GM11168 (cell line): ENCODE data around the gene FGGY.

Experiments used
- in situ Hi-C: fragments of 300-500 bp; cut with MboI; formaldehyde crosslinking; loops from one replicate; pipeline ENCODE4 v1.12.0; 2022; ENCODE audit warnings: low sequenced_read_pairs; ENCODE audit not compliant: unreplicated experiment

Gene FGGY

DNA sequence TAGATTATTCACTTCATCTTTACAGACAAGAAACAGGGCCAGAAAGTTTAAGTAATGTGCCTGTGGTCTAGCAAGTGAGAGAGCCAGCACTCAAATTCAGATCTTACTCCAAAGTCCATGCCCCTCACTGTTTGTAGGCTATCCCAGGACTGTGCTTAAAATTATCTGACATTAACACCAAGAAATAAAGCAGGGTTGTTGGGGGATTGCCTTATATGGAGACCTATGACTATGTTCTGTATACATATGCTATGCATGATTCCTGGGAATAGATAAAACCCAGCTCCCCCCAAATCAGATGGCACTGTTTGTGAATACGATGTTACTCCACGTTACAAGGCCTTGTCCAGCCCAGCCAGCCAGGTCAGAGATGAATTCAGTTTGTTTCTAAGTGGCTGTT is 386.3 kb downstream of the FGGY start:
- in situ Hi-C loops = no loop called here

- in situ Hi-C loops = no loop called here
Measured at GRCh38 chr1:59684698-59685097, 387.8 kb downstream of the FGGY start.

DNA sequence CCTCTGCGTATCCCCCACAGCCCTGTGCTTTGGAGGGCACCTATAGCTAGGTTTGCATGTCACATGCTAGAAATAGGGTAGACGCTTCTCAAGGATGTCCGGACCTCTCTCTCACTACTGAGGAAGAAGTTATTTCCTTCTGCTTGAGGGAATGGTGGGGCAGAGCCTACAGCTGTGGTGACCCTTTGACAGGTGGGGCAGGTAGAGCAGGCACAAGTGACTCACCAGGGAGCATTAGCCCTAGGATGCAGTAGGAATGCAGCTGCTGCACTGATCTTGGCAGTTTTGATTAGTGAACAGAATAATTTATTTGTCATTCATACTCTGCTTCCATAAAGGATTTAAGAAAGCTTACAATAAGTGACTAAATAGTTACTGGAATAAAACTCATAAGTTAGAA is 388.2 kb downstream of the FGGY start:
- in situ Hi-C loops = no loop called here

DNA sequence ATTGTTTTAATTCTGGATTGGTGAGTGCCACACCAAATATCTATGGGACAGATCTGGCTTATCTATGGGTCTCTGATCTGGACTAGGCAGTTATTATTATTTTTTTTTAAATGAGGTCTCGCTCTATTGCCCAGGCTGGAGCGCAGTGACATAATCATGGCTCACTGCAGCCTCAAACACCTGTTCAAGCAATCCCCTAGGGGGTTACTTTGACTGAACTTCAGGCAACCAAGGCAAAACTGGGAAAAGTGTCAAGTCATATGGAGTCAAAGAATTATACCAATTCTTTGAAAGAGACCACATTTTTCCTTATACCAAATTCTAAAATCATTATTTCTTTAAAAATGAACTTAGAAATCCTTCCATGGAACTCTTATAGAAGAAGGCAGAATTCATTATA is 388.8 kb downstream of the FGGY start:
- in situ Hi-C loops = no loop called here

DNA sequence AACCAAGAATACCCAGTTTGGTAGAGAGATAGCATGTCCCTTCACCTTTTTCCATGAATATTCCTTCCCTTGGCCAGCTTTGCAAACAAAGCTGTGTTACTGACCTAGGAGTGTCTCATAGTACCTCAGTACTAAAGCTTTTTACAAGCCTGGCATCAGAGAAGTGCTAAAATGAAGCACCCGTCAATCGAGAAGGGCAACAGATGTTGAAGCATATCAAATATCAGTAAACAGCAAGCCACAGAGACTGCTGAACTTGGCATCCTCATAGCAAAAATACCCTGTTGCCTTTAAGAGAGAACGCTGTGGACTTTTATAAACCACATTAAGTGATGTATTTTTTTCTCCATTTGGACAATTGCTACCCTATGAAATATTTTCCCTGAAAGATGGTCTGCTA is 389.3 kb downstream of the FGGY start:
- in situ Hi-C loops = no loop called here

GRCh38 chr1:59686574-59686973 is 389.7 kb downstream of the FGGY start:
- in situ Hi-C loops = no loop called here

- in situ Hi-C loops = no loop called here
Measured at GRCh38 chr1:59687081-59687480, 390.2 kb downstream of the FGGY start.

DNA sequence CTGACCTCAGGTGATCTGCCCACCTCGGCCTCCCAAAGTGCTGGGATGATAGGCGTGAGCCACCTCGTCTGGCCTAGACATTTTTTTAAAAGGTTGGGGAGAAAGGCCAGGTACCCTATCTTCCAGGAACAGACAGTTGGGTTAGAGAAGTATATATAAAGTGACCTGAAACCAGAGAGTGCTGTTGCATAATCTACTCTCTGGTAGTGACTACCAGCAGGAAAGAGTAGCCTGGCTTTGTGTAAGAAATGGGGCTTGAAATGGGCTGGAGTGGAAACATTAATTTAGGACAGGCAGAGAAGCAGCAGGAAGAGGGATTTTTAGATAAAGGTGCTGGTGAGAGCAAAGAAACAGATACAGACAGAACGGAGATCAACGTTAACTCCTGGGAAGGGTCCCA is 392.1 kb downstream of the FGGY start:
- in situ Hi-C loops = no loop called here

GRCh38 chr1:59689730-59690129 is 392.8 kb downstream of the FGGY start:
- in situ Hi-C loops = no loop called here

- in situ Hi-C loops = no loop called here
Measured at GRCh38 chr1:59690171-59690930, 393.5 kb downstream of the FGGY start.

DNA sequence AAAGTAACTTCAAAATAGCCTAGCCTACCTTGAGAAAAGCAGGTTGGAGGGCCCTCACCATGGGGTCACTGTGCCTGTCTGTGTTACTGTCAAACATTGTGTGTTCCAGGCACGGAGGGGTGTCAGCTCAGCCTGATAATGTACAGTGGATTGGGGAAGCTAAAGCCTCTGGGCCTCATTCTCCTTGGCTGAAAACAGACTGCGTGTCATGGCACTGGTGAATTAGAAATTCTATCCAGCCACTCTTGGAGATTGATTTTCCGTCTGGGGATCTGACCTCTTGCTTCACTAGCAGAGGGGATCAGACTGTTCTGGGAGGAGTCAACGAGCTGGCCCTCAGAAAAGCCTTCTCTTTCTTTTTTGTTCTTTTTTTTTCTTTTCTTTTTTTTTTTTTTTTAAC is 394.4 kb downstream of the FGGY start:
- in situ Hi-C loops = no loop called here

GRCh38 chr1:59692591-59692990 is 395.7 kb downstream of the FGGY start:
- in situ Hi-C loops = no loop called here

DNA sequence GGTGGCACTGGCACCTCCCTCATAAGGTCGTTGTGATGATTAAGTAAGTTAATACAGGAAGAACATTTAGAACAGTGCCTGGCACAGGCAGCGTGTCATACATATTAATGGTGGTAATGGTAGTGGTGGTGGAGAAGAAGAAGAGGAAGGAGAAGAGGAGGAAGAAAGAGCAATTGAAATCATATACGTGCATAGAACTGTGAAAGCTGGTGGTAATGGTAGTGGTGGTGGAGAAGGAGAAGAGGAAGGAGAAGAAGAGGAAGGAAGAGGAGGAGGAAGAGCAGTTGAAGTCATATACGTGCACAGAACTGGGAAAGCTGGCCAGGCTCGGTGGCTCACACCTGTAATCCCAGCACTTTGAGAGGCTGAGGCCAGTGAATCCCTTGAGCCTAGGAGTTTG is 396.5 kb downstream of the FGGY start:
- in situ Hi-C loops = no loop called here

DNA sequence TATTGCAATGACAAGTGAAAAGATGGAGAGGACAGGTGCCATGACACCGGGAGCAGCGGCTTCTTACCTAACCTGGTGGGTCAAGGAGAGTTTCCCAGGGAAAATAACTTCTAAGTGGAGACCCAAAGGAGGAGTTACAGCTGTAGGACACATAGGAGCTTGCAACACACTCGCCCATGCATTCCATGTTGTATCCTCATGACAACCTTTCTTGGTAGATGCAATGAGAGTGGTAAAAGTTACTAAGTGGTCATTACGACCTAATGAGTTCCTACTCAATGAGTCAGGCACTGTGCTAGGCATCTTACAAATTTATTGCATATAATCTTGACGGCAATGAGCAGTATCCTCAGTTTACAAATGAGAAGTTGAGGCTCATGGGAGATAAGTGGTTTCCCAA is 398.4 kb downstream of the FGGY start:
- in situ Hi-C loops = no loop called here

GRCh38 chr1:59696421-59697115 is 399.7 kb downstream of the FGGY start:
- in situ Hi-C loops = no loop called here

DNA sequence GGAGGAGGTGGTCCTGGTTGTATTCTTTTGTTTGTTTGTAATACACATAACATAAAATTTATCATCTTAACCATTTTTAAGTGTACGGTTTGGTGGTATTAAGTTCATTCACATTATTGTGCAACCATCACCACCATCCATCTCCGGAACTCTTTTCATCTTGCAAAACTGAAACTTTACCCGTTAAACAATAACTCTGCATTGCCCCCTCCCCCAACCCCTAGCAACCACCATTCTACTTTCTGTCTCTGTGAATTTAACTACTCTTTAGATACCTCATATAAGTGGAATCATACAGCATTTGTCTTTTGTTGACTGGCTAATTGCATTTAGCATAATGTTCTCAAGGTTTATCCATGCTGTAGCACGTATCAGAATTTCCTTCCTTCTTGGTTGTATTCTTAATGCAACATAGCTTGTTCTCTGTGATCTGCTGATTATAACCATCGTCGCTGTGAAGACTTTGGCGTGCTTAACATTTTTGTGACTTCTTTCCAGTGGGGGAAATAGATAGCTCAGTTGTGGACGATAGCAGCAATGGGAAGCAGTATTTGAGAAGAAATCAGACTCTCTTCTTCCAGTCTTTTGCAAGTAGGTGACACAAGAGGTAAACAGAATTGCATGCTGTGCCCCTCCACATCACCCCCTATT is 400.4 kb downstream of the FGGY start:
- in situ Hi-C loops = no loop called here

DNA sequence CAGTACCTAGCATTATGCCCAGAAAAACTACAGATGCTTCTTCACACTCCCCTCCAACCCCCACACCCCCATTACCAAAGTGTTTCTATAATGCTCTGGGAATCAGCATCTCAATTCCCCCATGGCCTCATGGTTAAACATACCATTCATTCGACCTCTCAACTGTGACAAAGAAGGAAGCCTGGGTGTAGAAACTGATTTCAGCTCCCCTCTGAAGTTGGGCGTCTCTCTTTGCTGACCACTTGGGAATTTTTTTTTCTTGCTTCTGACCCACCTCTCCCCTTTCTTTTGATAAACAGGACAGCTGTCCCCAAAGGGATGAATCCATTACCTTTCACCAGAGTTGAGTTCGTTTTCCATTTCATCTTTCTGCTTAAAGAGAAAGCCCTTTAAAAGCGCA is 401.5 kb downstream of the FGGY start:
- in situ Hi-C loops = no loop called here

GRCh38 chr1:59699227-59699847 is 402.4 kb downstream of the FGGY start:
- in situ Hi-C loops = no loop called here

- in situ Hi-C loops = loop anchor here (10.0 kb wide), 1 partner anchor 957 kb away; no protein-coding TSS in a partner anchor
Measured at GRCh38 chr1:59701376-59701775, 404.5 kb downstream of the FGGY start.

- in situ Hi-C loops = loop anchor here (10.0 kb wide), 1 partner anchor 959 kb away; no protein-coding TSS in a partner anchor
Measured at GRCh38 chr1:59703226-59703917, 406.5 kb downstream of the FGGY start.
